Measurements from ENCODE around the gene SLC9A9.
A peak's percentile ranks its signal among the peaks of the same experiment; 100 is the strongest.
"Not testable (repeated sequence)": the region's sequence is repeated elsewhere in the genome, so short reads cannot be mapped to it uniquely, and the experiment has no call there.

Gene SLC9A9

GRCh38 chr3:143751643-143752178 is 96.6 kb downstream of the SLC9A9 start:
- no peak for DNase-seq

GRCh38 chr3:143750841-143751240 is 97.4 kb downstream of the SLC9A9 start:
- DNase-seq = no peak

GRCh38 chr3:143749926-143750325 is 98.3 kb downstream of the SLC9A9 start:
- no peak for DNase-seq

GRCh38 chr3:143737065-143737464 is 111.2 kb downstream of the SLC9A9 start:
- DNase-seq = no peak

GRCh38 chr3:143736205-143736997 is 111.9 kb downstream of the SLC9A9 start:
- DNase-seq = peak; percentile 1

- DNase-seq = no peak
Observed at GRCh38 chr3:143731776-143732175, 116.5 kb downstream of the SLC9A9 start.

GRCh38 chr3:143731320-143731719 is 116.9 kb downstream of the SLC9A9 start:
- DNase-seq = no peak

GRCh38 chr3:143727391-143727790 is 120.9 kb downstream of the SLC9A9 start:
- no peak for DNase-seq

- DNase-seq = no peak
Observed at GRCh38 chr3:143726727-143727126, 121.5 kb downstream of the SLC9A9 start.

GRCh38 chr3:143720381-143720780 is 127.9 kb downstream of the SLC9A9 start:
- DNase-seq = no peak

GRCh38 chr3:143718463-143718862 is 129.8 kb downstream of the SLC9A9 start:
- DNase-seq = no peak

GRCh38 chr3:143716731-143717130 is 131.5 kb downstream of the SLC9A9 start:
- DNase-seq = no peak

GRCh38 chr3:143712522-143712921 is 135.7 kb downstream of the SLC9A9 start:
- no peak for DNase-seq

GRCh38 chr3:143707848-143708247 is 140.4 kb downstream of the SLC9A9 start:
- no peak for DNase-seq

GRCh38 chr3:143700431-143700975 is 147.8 kb downstream of the SLC9A9 start:
- DNase-seq = no peak

- DNase-seq = no peak
Observed at GRCh38 chr3:143699424-143699823, 148.8 kb downstream of the SLC9A9 start.

GRCh38 chr3:143698682-143699303 is 149.5 kb downstream of the SLC9A9 start:
- no peak for DNase-seq

GRCh38 chr3:143697975-143698374 is 150.3 kb downstream of the SLC9A9 start:
- DNase-seq = no peak

- DNase-seq = not testable (repeated sequence)
Observed at GRCh38 chr3:143695333-143695732, 152.9 kb downstream of the SLC9A9 start.

- no peak for DNase-seq
Observed at GRCh38 chr3:143693506-143693905, 154.8 kb downstream of the SLC9A9 start.

- no peak for DNase-seq
Observed at GRCh38 chr3:143686638-143687197, 161.6 kb downstream of the SLC9A9 start.

- DNase-seq = no peak
Observed at GRCh38 chr3:143685491-143685890, 162.8 kb downstream of the SLC9A9 start.

- DNase-seq = no peak
Observed at GRCh38 chr3:143677430-143677829, 170.8 kb downstream of the SLC9A9 start.

GRCh38 chr3:143676747-143677146 is 171.5 kb downstream of the SLC9A9 start:
- no peak for DNase-seq

All from hematopoietic multipotent progenitor cell treated with erythropoietin and hydrocortisone succinate and interleukin-3 and kit ligand, for 8 days (in vitro differentiated cells).